VCaP (cell line): ENCODE results near the gene AK4.

Source experiments
- H3K27ac ChIP-seq: fragments of 450-650 bp; 2 replicates; pipeline ENCODE4 v1.5.1; 2017
- TF ChIP-seq, protein P1 (sequence below): fragments of 450-650 bp; conservative IDR thresholded peaks from 2 replicates; pipeline ENCODE4 v1.5.1; 2017; ENCODE audit warnings: mild to moderate bottlenecking, moderate library complexity

The AK4 gene

DNA sequence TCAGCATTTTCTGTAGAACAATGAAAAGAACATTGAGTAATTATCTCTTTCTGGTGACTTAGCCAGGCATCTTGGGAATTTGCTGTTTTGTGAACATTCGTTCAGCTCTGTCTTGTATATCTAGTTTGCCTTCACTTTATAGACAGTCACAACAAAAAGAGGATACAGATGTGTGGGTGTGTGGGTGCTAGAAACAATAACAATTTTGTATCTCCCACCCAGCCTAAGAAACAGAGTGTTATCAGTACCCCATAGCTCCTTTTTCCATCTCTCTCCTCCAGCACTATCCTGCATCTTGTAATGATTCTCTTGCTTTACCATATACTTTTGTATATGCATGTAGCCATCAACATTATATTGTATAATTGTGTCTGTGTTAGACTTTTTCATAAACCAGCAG, 33.0 kb downstream of the AK4 start:
- H3K27ac ChIP-seq, result no peak overlapping the region

DNA sequence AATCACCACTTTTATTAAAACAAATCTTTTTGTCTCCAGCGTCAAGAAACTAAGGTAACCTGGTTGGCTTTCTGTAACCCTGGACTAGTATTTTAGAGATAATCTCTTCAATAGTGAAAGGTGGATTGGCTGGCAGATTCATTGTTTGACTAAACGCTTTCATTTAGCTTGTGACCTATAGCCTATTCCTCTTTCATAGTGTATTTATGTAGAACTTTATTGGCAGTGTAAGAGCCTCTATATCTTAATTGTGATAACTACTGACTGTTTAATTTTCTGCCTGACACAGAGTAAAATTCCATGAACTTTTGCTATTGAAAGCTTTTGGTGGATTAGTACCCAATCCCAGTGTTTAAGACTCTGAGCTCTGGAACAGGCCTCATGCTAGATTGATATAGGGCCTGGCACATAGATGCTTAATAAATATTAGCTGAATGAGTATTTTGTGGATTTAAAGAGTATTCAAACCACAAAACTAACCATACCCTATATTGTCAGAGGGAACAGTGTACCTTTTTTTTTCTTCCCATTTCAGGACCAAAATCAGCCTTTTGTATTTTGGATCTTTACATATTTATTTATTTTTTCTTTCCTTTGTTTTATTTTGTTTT, 34.8 kb downstream of the AK4 start:
- no peak overlapping the region for H3K27ac ChIP-seq
- TF ChIP-seq, protein P1, sequence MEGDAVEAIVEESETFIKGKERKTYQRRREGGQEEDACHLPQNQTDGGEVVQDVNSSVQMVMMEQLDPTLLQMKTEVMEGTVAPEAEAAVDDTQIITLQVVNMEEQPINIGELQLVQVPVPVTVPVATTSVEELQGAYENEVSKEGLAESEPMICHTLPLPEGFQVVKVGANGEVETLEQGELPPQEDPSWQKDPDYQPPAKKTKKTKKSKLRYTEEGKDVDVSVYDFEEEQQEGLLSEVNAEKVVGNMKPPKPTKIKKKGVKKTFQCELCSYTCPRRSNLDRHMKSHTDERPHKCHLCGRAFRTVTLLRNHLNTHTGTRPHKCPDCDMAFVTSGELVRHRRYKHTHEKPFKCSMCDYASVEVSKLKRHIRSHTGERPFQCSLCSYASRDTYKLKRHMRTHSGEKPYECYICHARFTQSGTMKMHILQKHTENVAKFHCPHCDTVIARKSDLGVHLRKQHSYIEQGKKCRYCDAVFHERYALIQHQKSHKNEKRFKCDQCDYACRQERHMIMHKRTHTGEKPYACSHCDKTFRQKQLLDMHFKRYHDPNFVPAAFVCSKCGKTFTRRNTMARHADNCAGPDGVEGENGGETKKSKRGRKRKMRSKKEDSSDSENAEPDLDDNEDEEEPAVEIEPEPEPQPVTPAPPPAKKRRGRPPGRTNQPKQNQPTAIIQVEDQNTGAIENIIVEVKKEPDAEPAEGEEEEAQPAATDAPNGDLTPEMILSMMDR, result no peak

More for the DNA sequence above, 33.0 kb downstream of the AK4 start:
- TF ChIP-seq, protein P1, result no peak

DNA sequence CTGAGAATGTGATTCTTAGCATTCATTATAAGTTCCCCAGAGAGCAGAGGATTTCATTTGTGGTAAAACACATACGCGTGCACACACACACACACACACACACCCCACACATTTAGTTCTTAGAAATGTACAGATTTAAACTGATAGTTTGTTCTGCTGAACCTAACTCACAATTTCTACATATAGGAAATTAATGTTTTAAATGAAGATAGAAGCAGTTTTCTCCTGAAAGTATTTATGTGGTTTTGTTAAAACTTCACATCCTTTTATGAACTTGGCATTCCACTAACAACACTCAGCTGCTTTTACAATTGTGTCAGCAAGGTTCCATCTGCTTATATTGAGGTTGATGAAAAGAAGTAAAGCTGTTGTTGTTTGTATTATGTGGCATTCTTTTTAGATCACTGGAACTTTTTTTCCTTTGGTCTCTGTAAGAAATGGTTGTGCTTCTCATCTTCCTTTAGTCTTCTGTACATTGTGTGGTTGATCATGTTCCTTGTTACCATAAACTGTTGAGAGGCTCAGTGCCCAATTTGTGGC, 41.6 kb downstream of the AK4 start:
- H3K27ac ChIP-seq, result no peak overlapping the region
- TF ChIP-seq, protein P1, result no peak

DNA sequence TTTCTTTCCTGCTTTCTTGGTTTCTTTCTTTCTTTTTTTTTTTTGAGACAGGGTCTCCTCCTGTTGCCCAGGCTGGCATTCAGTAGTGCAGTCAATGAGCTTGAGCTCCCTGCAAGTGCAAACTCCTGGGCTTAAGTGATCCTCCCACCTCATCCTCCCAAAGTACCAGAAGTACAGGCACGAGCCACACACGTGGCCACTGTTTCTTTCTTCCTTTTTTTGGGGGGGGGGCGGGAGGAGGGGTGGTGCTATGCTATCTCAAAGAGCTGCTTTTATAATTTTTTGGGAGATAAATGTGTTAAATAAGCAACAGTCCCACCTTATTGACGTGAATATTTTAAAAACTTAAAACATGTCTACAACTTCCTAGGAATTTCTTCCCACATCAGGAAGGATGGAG, 42.2 kb downstream of the AK4 start:
- H3K27ac ChIP-seq, result no peak overlapping the region
- TF ChIP-seq, protein P1, result no peak

DNA sequence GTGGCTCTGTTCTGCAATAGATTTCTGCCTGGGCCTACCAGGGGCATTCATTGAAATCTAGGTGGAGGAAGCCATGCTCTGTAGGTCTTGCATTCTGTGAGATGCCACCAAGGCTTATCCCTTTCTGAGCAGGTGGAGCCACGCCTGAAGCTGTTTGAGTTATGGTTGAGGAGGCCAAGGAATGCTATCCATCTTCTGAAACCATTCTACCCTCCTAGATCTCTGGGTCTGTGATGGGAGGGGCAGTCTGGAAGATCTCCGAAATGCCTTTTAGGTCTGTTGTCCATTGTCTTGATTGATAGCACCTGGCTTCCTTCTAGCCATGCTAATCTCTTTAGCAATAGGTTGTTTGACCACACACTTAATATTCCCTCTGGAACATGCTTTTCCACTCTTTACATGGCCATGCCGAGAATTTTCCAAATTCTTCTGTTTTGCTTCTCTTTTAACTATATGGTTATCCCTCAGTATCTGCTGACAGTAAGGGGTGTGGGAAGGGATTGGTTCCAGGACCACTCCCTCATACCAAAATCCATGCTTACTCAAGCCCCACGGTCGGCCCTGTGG, 45.2 kb downstream of the AK4 start:
- no peak overlapping the region for H3K27ac ChIP-seq
- TF ChIP-seq, protein P1, result no peak

DNA sequence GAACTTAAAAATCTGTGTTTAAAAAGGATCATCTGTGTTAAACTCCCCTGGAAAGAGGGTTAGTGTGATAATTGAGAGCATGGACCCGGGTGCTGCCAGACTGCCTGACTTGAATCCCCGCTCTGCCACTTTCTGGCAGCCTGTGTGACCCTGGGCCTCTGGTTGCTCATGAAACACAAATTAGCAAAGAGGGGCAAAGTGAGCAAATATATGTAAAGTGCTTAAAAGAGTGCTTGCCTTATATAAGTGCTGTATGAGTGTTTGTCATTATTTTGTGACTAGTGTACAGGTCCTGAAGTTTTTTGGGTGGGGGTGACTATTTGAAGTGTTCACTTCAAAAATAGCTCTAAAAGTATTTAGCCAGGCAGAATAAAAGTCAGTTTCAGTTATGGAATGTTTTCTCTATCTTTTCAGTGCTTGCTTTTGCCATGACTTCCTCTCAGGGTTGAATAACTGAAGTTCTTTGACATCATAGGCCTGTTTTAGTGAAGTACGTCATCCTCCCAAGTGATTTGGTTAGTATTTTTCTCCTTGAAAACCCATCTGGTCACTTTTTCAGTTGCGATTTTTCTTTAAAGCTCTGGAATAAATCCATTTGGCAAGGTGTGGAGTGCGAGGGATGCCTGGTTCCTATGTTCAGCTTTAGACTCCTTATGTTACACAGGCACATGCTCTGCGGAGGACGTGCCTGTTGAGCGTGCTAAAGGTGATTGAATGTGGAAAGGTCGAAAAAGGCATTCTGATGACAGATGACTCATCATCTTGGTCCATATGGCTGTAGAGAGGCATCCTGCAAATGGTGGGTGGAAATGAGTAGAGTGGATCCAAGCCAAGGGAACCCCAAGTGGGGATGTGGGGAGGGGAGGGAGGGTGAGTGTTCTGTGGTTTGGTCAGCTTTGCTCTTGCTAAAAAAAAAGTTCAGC, 47.8 kb downstream of the AK4 start:
- TF ChIP-seq, protein P1, result no peak
- no peak overlapping the region for H3K27ac ChIP-seq

DNA sequence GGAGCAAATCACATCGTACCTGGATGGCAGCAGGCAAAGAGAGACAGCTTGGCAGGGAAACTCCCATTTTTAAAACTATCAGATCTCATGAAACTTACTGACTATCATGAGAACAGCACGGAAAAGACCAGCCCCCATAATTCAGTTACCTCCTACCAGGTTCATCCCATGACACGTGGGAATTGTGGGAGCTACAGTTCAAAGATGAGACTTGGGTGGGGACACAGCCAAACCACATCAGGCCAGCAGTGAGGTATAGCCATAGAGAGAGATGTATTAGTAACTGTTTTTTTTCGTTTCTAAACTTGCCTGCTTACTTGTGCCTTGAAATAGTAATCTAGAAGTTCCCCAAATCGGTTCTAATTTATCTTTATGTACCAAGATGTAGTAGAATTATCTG, 48.9 kb downstream of the AK4 start:
- TF ChIP-seq, protein P1, result no peak
- no peak overlapping the region for H3K27ac ChIP-seq
